ENCODE results near the gene NTRK2.

- TF ChIP-seq CTCF (IDR thresholded peaks at IDR 0.05 in 2 of 3, conservative IDR thresholded peaks at IDR 0.05 in 1 of 3; ENCODE audit: borderline replicate concordance in 1 of 3, insufficient read depth in 1 of 3, low read depth in 2 of 3, low read length in 2 of 3) (no peak), POLR2A (IDR thresholded peaks at IDR 0.05; ENCODE audit: borderline replicate concordance, extremely low read depth, insufficient read depth, insufficient read length) (no peak), RAD21 (IDR thresholded peaks at IDR 0.05; ENCODE audit: low read depth) (no peak), EZH2 (IDR thresholded peaks at IDR 0.05) (no peak)
These were observed 10.0 kb downstream of the NTRK2 start for GRCh38 chr9:84679571-84679970.

Measured in HCT116 (cell line).